Brain pericyte (primary cell): ENCODE results near the gene KCNK1.

Source experiments
- DNase-seq: peaks from one replicate; pipeline ENCODE4 v3.0.0-alpha.2; 2012; ENCODE audit warnings: low read depth, low spot score

KCNK1 gene

GRCh38 chr1:233636503-233636877 lies 22.6 kb downstream of the KCNK1 start:
- no peak for DNase-seq

- DNase-seq: no peak
Observed at GRCh38 chr1:233638513-233638912, 24.6 kb downstream of the KCNK1 start.

- no peak for DNase-seq
Observed at GRCh38 chr1:233639611-233640010, 25.7 kb downstream of the KCNK1 start.

- DNase-seq: no peak
Observed at GRCh38 chr1:233640179-233640578, 26.3 kb downstream of the KCNK1 start.

- no peak for DNase-seq
Observed at GRCh38 chr1:233641029-233641428, 27.1 kb downstream of the KCNK1 start.

GRCh38 chr1:233647073-233647472 lies 33.2 kb downstream of the KCNK1 start:
- DNase-seq: no peak

GRCh38 chr1:233647636-233648035 lies 33.7 kb downstream of the KCNK1 start:
- DNase-seq: no peak

GRCh38 chr1:233651061-233651460 lies 37.2 kb downstream of the KCNK1 start:
- no peak for DNase-seq

- DNase-seq: no peak
Observed at GRCh38 chr1:233651563-233652233, 37.8 kb downstream of the KCNK1 start.

- no peak for DNase-seq
Observed at GRCh38 chr1:233652526-233652925, 38.6 kb downstream of the KCNK1 start.

- DNase-seq: no peak
Observed at GRCh38 chr1:233654658-233655280, 40.9 kb downstream of the KCNK1 start.

GRCh38 chr1:233655301-233655740 lies 41.4 kb downstream of the KCNK1 start:
- DNase-seq: no peak

GRCh38 chr1:233656032-233656635 lies 42.2 kb downstream of the KCNK1 start:
- no peak for DNase-seq

- no peak for DNase-seq
Observed at GRCh38 chr1:233656687-233657086, 42.8 kb downstream of the KCNK1 start.

- DNase-seq: no peak
Observed at GRCh38 chr1:233657466-233657865, 43.6 kb downstream of the KCNK1 start.

GRCh38 chr1:233659495-233659894 lies 45.6 kb downstream of the KCNK1 start:
- no peak for DNase-seq

- DNase-seq: no peak
Observed at GRCh38 chr1:233661376-233662159, 47.7 kb downstream of the KCNK1 start.

GRCh38 chr1:233662575-233663304 lies 48.8 kb downstream of the KCNK1 start:
- DNase-seq: no peak

- no peak for DNase-seq
Observed at GRCh38 chr1:233664253-233664652, 50.3 kb downstream of the KCNK1 start.

- DNase-seq: no peak
Observed at GRCh38 chr1:233664804-233665574, 51.1 kb downstream of the KCNK1 start.
